ENCODE results near the gene MEI1. TPM values are rescaled to one million over a fixed set of nuclear protein-coding genes. Genes with fewer than 3 reads are reported as not detected.

MEI1 gene
- total RNA-seq, 1 donor from 2014 or later, result 0.64 TPM

- Histone ChIP-seq H3K9ac (ENCODE audit: low read length) (no peak overlapping the region), H3K4me1 (ENCODE audit: insufficient read depth, low read length) (no peaks in the 10 kb centered on the region), H3K4me2 (ENCODE audit: low read length) (no peak overlapping the region), H3K79me2 (ENCODE audit: insufficient read depth, low read length) (no peaks in the 10 kb centered on the region), H4K20me1 (ENCODE audit: insufficient read depth, low read length) (no peaks in the 10 kb centered on the region), H3K36me3 (ENCODE audit: insufficient read depth, low read length) (no peaks in the 10 kb centered on the region), H3K27me3 (ENCODE audit: insufficient read depth, low read length) (peaks cover 15% of the 10 kb centered on the region), H3K27ac (ENCODE audit: low read depth, low read length) (no peak overlapping the region), H3K4me3 (ENCODE audit: insufficient read depth, low read depth, low read length) (no peak overlapping the region), H3K9me3 (ENCODE audit: insufficient read depth, low read depth, low read length) (no peaks in the 10 kb centered on the region), H2AFZ (ENCODE audit: low read depth, low read length) (no peak overlapping the region)
- H3K36me3 Mint-ChIP-seq (ENCODE audit: low read depth, unreplicated experiment), result no peaks in the 10 kb centered on the region
- peaks cover 23% of the 10 kb centered on the region for H3K27me3 Mint-ChIP-seq (ENCODE audit: low read depth, unreplicated experiment)
- H3K4me3 Mint-ChIP-seq (ENCODE audit: unreplicated experiment), result no peak overlapping the region
- no peak overlapping the region for H3K27ac Mint-ChIP-seq (ENCODE audit: unreplicated experiment)
- no peak for FAIRE-seq
- DNase-seq (ENCODE audit: low read depth), result no peak
- no peak for TF ChIP-seq CTCF (IDR thresholded peaks at IDR 0.05; ENCODE audit: insufficient read depth, low read depth, low read length)
- peaks cover 5% of the 10 kb centered on the region for H3K9me3 Mint-ChIP-seq (ENCODE audit: unreplicated experiment)
- H3K4me1 Mint-ChIP-seq (ENCODE audit: low read depth, unreplicated experiment), result no peaks in the 10 kb centered on the region
Measured at GRCh38 chr22:41752011-41752970, 53.0 kb downstream of the MEI1 start.

- H3K4me3 Mint-ChIP-seq (ENCODE audit: unreplicated experiment), result no peak overlapping the region
- no peak overlapping the region for H3K4me3 ChIP-seq (ENCODE audit: insufficient read depth, low read depth, low read length)
- TF ChIP-seq EZH2 (IDR thresholded peaks at IDR 0.05; ENCODE audit: insufficient read depth, low read length) (no peak), CTCF (IDR thresholded peaks at IDR 0.05; ENCODE audit: insufficient read depth, low read depth, low read length) (no peak)
- no peak overlapping the region for H3K27ac Mint-ChIP-seq (ENCODE audit: unreplicated experiment)
- H3K79me2 ChIP-seq (ENCODE audit: insufficient read depth, low read length), result no peaks in the 10 kb centered on the region
- no peak overlapping the region for H3K9ac ChIP-seq (ENCODE audit: low read length)
- H3K27me3 Mint-ChIP-seq (ENCODE audit: low read depth, unreplicated experiment), result peaks cover 24% of the 10 kb centered on the region
- no peaks in the 10 kb centered on the region for H3K36me3 ChIP-seq (ENCODE audit: insufficient read depth, low read length)
- H3K4me2 ChIP-seq (ENCODE audit: low read length), result no peak overlapping the region
- FAIRE-seq, result no peak
- no peaks in the 10 kb centered on the region for H3K9me3 ChIP-seq (ENCODE audit: insufficient read depth, low read depth, low read length)
- H3K9me3 Mint-ChIP-seq (ENCODE audit: unreplicated experiment), result peaks cover 4% of the 10 kb centered on the region
- H3K4me1 Mint-ChIP-seq (ENCODE audit: low read depth, unreplicated experiment), result no peaks in the 10 kb centered on the region
- no peaks in the 10 kb centered on the region for H3K36me3 Mint-ChIP-seq (ENCODE audit: low read depth, unreplicated experiment)
- DNase-seq (ENCODE audit: low read depth), result no peak
- peaks cover 15% of the 10 kb centered on the region for H3K27me3 ChIP-seq (ENCODE audit: insufficient read depth, low read length)
- H3K27ac ChIP-seq (ENCODE audit: low read depth, low read length), result no peak overlapping the region
- H2AFZ ChIP-seq (ENCODE audit: low read depth, low read length), result no peak overlapping the region
- no peaks in the 10 kb centered on the region for H4K20me1 ChIP-seq (ENCODE audit: insufficient read depth, low read length)
- no peaks in the 10 kb centered on the region for H3K4me1 ChIP-seq (ENCODE audit: insufficient read depth, low read length)
Measured at GRCh38 chr22:41753984-41754383, 54.7 kb downstream of the MEI1 start.

- Mint-ChIP-seq H3K27me3 (ENCODE audit: low read depth, unreplicated experiment) (peaks cover 13% of the 10 kb centered on the region), H3K27ac (ENCODE audit: unreplicated experiment) (no peak overlapping the region), H3K4me3 (ENCODE audit: unreplicated experiment) (no peak overlapping the region), H3K9me3 (ENCODE audit: unreplicated experiment) (peaks cover 2% of the 10 kb centered on the region), H3K4me1 (ENCODE audit: low read depth, unreplicated experiment) (no peaks in the 10 kb centered on the region), H3K36me3 (ENCODE audit: low read depth, unreplicated experiment) (no peaks in the 10 kb centered on the region)
- FAIRE-seq (no peak), DNase-seq (ENCODE audit: low read depth) (no peak)
- H3K4me1 ChIP-seq (ENCODE audit: insufficient read depth, low read length), result no peaks in the 10 kb centered on the region
- no peaks in the 10 kb centered on the region for H4K20me1 ChIP-seq (ENCODE audit: insufficient read depth, low read length)
- peaks cover 5% of the 10 kb centered on the region for H3K27me3 ChIP-seq (ENCODE audit: insufficient read depth, low read length)
- H3K9ac ChIP-seq (ENCODE audit: low read length), result no peak overlapping the region
- TF ChIP-seq CTCF (IDR thresholded peaks at IDR 0.05; ENCODE audit: insufficient read depth, low read depth, low read length) (no peak), EZH2 (IDR thresholded peaks at IDR 0.05; ENCODE audit: insufficient read depth, low read length) (no peak)
- H3K9me3 ChIP-seq (ENCODE audit: insufficient read depth, low read depth, low read length), result no peaks in the 10 kb centered on the region
- no peak overlapping the region for H3K4me2 ChIP-seq (ENCODE audit: low read length)
- H3K79me2 ChIP-seq (ENCODE audit: insufficient read depth, low read length), result no peaks in the 10 kb centered on the region
- no peak overlapping the region for H3K27ac ChIP-seq (ENCODE audit: low read depth, low read length)
- no peak overlapping the region for H3K4me3 ChIP-seq (ENCODE audit: insufficient read depth, low read depth, low read length)
- H3K36me3 ChIP-seq (ENCODE audit: insufficient read depth, low read length), result no peaks in the 10 kb centered on the region
- no peak overlapping the region for H2AFZ ChIP-seq (ENCODE audit: low read depth, low read length)
Measured at GRCh38 chr22:41757502-41757901, 58.2 kb downstream of the MEI1 start.
